Activated T-helper 1 cell treated with anti-CD3 and anti-CD28 coated beads, Interleukin-12 subunit alpha, Interleukin-12 subunit beta, Interleukin-2, Interleukin-4 antibody, amounts not matched to agents 30 ng/mL and 10 ng/mL and 1 ng/mL, durations not matched to agents 14 hours and 24 hours and 36 hours (primary cell): ENCODE data around the gene TLL1. TPM values are rescaled to one million over a fixed set of nuclear protein-coding genes. Genes with fewer than 3 reads are reported as not detected.

Experiments
- DNase-seq: peaks from one replicate; pipeline ENCODE4 v3.0.0; 2021; ENCODE audit warnings: low spot score
- H3K27ac Mint-ChIP-seq: one replicate; pipeline ENCODE4 v1.8.0; 2021; ENCODE audit warnings: mild to moderate bottlenecking, mixed read lengths
- H3K27me3 Mint-ChIP-seq: one replicate; pipeline ENCODE4 v1.8.0; 2022; ENCODE audit warnings: mild to moderate bottlenecking, moderate library complexity, mixed read lengths; ENCODE audit not compliant: insufficient read depth
- H3K36me3 Mint-ChIP-seq: one replicate; pipeline ENCODE4 v1.8.0; 2021; ENCODE audit warnings: low read depth, mixed read lengths
- H3K4me1 Mint-ChIP-seq: one replicate; pipeline ENCODE4 v1.8.0; 2021; ENCODE audit warnings: low read depth, mixed read lengths
- H3K4me3 Mint-ChIP-seq: one replicate; pipeline ENCODE4 v1.8.0; 2021; ENCODE audit warnings: mild to moderate bottlenecking, moderate library complexity, mixed read lengths
- H3K9me3 Mint-ChIP-seq: one replicate; pipeline ENCODE4 v1.8.0; 2021; ENCODE audit warnings: mixed read lengths
- intact Hi-C: fragments of 100-400 bp; cut with micrococcal nuclease; formaldehyde crosslinking; loops from one replicate; pipeline ENCODE4 v1.15.1; 2024
- total RNA-seq: library from RNA; stranded (reverse); gene quantifications from 2 replicates; pipeline ENCODE4 v1.2.3, GENCODE V29; 2022

TLL1 gene
- total RNA-seq, 1 donor from 2014 or later, result not detected

- Mint-ChIP-seq H3K27ac (no peak overlapping the region), H3K36me3 (no peaks in the 10 kb centered on the region), H3K4me1 (no peaks in the 10 kb centered on the region), H3K4me3 (no peak overlapping the region), H3K9me3 (no peaks in the 10 kb centered on the region), H3K27me3 (no peaks in the 10 kb centered on the region)
- intact Hi-C loops, result no loop called here
- no peak for DNase-seq
These were observed 133.2 kb downstream of the TLL1 start for GRCh38 chr4:166006217-166006616.

- Mint-ChIP-seq H3K27me3 (no peaks in the 10 kb centered on the region), H3K4me1 (no peaks in the 10 kb centered on the region), H3K9me3 (no peaks in the 10 kb centered on the region), H3K4me3 (no peak overlapping the region), H3K36me3 (no peaks in the 10 kb centered on the region), H3K27ac (no peak overlapping the region)
- intact Hi-C loops, result no loop called here
- DNase-seq, result no peak
These were observed 135.5 kb downstream of the TLL1 start for GRCh38 chr4:166008510-166008909.

DNA sequence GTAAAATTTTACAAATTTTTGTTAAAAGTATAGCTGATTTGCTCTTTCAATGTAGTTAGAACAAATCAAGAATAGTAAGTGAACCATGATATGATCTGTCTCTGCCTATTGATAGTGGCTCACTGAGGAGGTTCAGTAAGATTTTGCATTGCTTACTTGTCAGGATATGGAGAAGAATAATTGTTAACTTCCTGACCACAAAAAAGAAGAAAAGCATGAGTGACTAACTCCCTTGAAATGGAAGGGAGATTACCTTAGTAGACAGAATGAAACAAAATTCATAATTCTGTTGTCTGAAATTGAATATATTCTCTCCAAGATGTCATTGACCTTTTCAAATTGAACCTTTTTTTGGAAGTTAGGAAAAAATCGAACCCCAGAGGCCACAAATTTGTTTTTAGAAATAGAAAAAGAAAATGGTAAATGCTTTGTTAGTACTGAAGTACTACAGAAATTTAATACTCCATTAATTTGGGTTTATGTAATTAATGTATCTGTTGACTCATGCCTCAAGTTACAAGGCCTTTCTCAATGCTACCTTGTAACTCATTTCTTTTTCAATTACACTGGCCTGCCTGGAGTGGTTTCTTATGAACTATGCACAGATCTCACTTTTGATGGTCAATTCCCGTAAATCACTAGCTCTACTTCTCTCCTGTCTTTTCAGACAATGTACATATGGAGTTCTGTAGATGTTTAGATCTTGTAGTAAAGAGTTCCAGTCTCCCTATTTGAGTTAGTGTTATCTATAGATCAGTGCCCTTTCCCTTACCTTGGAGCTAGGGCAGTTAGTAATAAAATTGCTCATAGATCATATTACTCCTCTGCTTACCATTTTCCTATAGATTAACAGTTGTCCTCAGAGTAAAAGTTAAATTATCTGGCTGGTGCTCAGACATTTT lies 139.3 kb downstream of the TLL1 start:
- Mint-ChIP-seq H3K27ac (no peak overlapping the region), H3K36me3 (no peaks in the 10 kb centered on the region), H3K4me1 (no peaks in the 10 kb centered on the region), H3K9me3 (no peaks in the 10 kb centered on the region), H3K4me3 (no peak overlapping the region), H3K27me3 (no peaks in the 10 kb centered on the region)
- intact Hi-C loops, result no loop called here
- DNase-seq, result no peak

- no peaks in the 10 kb centered on the region for H3K36me3 Mint-ChIP-seq
- no peaks in the 10 kb centered on the region for H3K27me3 Mint-ChIP-seq
- no peaks in the 10 kb centered on the region for H3K4me1 Mint-ChIP-seq
- H3K27ac Mint-ChIP-seq, result no peak overlapping the region
- intact Hi-C loops, result no loop called here
- H3K4me3 Mint-ChIP-seq, result no peak overlapping the region
- H3K9me3 Mint-ChIP-seq, result no peaks in the 10 kb centered on the region
- no peak for DNase-seq
These were observed 141.4 kb downstream of the TLL1 start for GRCh38 chr4:166014411-166014810.

DNA sequence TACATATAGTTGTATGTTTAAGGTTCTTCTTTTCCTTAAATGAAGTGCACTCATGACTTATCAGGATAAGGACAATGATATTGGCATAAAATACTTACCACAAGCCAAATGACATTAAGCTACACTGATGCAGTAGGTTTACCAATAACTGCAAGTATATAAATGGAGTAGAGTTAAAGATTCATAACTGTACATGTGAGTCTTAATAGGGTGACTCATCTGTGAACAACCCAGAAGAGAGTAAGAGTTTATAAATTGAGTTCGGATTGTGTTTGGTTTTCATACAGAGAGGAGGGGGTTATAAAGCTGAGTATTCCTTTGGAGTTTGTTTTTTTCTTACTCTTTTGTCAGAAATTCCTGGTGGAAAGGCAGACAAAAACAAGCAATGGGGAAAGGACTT lies 144.8 kb downstream of the TLL1 start:
- Mint-ChIP-seq H3K27me3 (no peaks in the 10 kb centered on the region), H3K4me3 (no peak overlapping the region), H3K9me3 (no peaks in the 10 kb centered on the region), H3K27ac (no peak overlapping the region), H3K4me1 (no peaks in the 10 kb centered on the region), H3K36me3 (no peaks in the 10 kb centered on the region)
- intact Hi-C loops, result no loop called here
- DNase-seq, result no peak

GRCh38 chr4:166019441-166020220 lies 146.6 kb downstream of the TLL1 start:
- intact Hi-C loops, result no loop called here
- no peaks in the 10 kb centered on the region for H3K4me1 Mint-ChIP-seq
- H3K27ac Mint-ChIP-seq, result no peak overlapping the region
- no peaks in the 10 kb centered on the region for H3K9me3 Mint-ChIP-seq
- H3K4me3 Mint-ChIP-seq, result no peak overlapping the region
- H3K36me3 Mint-ChIP-seq, result no peaks in the 10 kb centered on the region
- H3K27me3 Mint-ChIP-seq, result no peaks in the 10 kb centered on the region
- DNase-seq, result no peak

- Mint-ChIP-seq H3K27ac (no peak overlapping the region), H3K4me3 (no peak overlapping the region), H3K9me3 (no peaks in the 10 kb centered on the region), H3K4me1 (no peaks in the 10 kb centered on the region), H3K36me3 (no peaks in the 10 kb centered on the region), H3K27me3 (no peaks in the 10 kb centered on the region)
- intact Hi-C loops, result no loop called here
- no peak for DNase-seq
These were observed 148.6 kb downstream of the TLL1 start for GRCh38 chr4:166021617-166022016.

- H3K27me3 Mint-ChIP-seq, result no peaks in the 10 kb centered on the region
- H3K4me3 Mint-ChIP-seq, result no peak overlapping the region
- H3K4me1 Mint-ChIP-seq, result no peaks in the 10 kb centered on the region
- no peak for DNase-seq
- intact Hi-C loops, result no loop called here
- no peaks in the 10 kb centered on the region for H3K9me3 Mint-ChIP-seq
- no peak overlapping the region for H3K27ac Mint-ChIP-seq
- H3K36me3 Mint-ChIP-seq, result no peaks in the 10 kb centered on the region
These were observed 161.9 kb downstream of the TLL1 start for GRCh38 chr4:166034965-166035364.

GRCh38 chr4:166039822-166040221 lies 166.8 kb downstream of the TLL1 start:
- Mint-ChIP-seq H3K9me3 (no peaks in the 10 kb centered on the region), H3K4me1 (no peaks in the 10 kb centered on the region), H3K27me3 (no peaks in the 10 kb centered on the region), H3K27ac (no peak overlapping the region), H3K36me3 (no peaks in the 10 kb centered on the region), H3K4me3 (no peak overlapping the region)
- no peak for DNase-seq
- intact Hi-C loops, result no loop called here

DNA sequence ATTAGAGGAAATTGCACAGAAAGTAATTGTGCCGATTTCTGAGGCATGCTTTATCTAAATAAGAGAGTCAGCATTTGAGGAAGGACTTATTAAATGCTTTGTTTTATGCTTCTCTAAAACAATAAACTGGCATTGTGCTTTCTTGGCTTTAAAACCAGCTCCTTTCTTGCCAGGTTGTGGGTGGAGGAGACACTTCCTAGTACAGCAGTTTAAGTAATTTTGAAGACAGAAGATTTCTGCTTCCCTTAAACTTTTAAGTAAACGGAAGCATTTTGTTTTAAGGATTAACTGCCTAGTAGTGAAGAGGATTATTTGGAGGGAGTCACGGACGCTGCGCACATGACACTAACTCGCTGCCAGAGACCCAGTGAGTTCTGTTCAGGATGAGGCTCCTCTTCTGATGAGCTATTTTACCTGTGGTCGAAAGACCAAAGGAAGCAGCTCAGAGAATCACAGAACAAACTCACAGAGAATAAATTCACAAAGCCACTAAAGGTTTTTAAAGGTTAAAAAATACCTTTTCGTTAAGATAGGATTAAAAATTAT lies 169.5 kb downstream of the TLL1 start:
- no peaks in the 10 kb centered on the region for H3K9me3 Mint-ChIP-seq
- H3K27me3 Mint-ChIP-seq, result no peaks in the 10 kb centered on the region
- no peaks in the 10 kb centered on the region for H3K36me3 Mint-ChIP-seq
- no peak for DNase-seq
- intact Hi-C loops, result no loop called here
- no peak overlapping the region for H3K27ac Mint-ChIP-seq
- no peaks in the 10 kb centered on the region for H3K4me1 Mint-ChIP-seq
- no peak overlapping the region for H3K4me3 Mint-ChIP-seq

DNA sequence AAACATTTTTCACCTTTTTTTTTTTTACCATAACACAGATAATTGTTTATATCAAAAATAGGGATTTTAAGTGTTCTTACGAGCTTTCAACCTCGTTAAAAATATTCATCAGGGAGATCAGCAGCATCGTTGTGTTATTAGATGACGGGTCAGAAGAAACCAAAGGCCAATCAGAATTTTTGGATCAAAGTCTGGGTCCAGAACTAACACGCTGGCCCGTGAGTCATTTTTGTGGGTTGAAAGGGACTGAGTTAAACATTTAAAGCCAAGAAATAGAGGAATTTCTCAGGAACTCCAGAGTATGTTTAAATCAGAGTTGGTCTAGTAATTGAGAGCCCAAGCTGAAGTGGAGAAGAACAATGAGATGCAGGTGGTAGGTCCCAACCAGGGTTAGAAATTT lies 170.8 kb downstream of the TLL1 start:
- no peaks in the 10 kb centered on the region for H3K9me3 Mint-ChIP-seq
- H3K4me1 Mint-ChIP-seq, result no peaks in the 10 kb centered on the region
- no peaks in the 10 kb centered on the region for H3K27me3 Mint-ChIP-seq
- no peak for DNase-seq
- intact Hi-C loops, result no loop called here
- no peaks in the 10 kb centered on the region for H3K36me3 Mint-ChIP-seq
- H3K27ac Mint-ChIP-seq, result no peak overlapping the region
- no peak overlapping the region for H3K4me3 Mint-ChIP-seq

GRCh38 chr4:166044871-166045270 lies 171.8 kb downstream of the TLL1 start:
- intact Hi-C loops, result no loop called here
- Mint-ChIP-seq H3K27me3 (no peaks in the 10 kb centered on the region), H3K9me3 (no peaks in the 10 kb centered on the region), H3K4me1 (no peaks in the 10 kb centered on the region), H3K36me3 (no peaks in the 10 kb centered on the region), H3K4me3 (no peak overlapping the region), H3K27ac (no peak overlapping the region)
- DNase-seq, result no peak

DNA sequence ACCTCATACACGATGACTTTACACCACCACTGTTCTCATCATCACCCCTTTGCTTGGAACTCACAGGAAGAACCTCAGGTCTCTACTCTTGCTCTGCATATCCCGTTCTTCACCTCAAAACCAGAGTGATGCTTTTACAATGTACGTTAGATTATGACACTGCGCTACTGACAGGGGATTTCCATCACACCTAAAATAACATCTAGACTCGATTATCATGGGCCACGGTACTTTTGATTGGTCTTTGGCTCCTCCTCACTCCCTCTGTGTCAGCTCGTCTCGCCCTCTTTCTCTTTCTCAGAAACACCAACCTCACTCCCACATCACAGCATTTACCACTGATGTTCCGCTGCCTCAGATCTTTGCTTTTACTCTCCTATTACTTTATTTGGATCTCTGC lies 172.4 kb downstream of the TLL1 start:
- no peak overlapping the region for H3K27ac Mint-ChIP-seq
- H3K27me3 Mint-ChIP-seq, result no peaks in the 10 kb centered on the region
- no peaks in the 10 kb centered on the region for H3K9me3 Mint-ChIP-seq
- H3K36me3 Mint-ChIP-seq, result no peaks in the 10 kb centered on the region
- DNase-seq, result peak; percentile 4
- intact Hi-C loops, result no loop called here
- no peak overlapping the region for H3K4me3 Mint-ChIP-seq
- no peaks in the 10 kb centered on the region for H3K4me1 Mint-ChIP-seq
